Measurements from ENCODE around the gene TEX26. TPM values are rescaled to one million over a fixed set of nuclear protein-coding genes. Genes with fewer than 3 reads are reported as not detected.

The TEX26 gene
- total RNA-seq, 2 donors from 2014 or later = not detected

GRCh38 chr13:30927595-30927994, 4.9 kb upstream of the TEX26 start:
- H3K36me3 Mint-ChIP-seq (ENCODE audit: low read depth) = no peaks in the 10 kb centered on the region
- H3K27me3 Mint-ChIP-seq (ENCODE audit: insufficient read depth) = peaks cover 24% of the 10 kb centered on the region
- H3K9me3 ChIP-seq (ENCODE audit: control insufficient read depth, low read length) = no peaks in the 10 kb centered on the region
- no peak overlapping the region for H3K27ac Mint-ChIP-seq
- H3K4me3 Mint-ChIP-seq = no peak overlapping the region
- H3K36me3 ChIP-seq (ENCODE audit: control insufficient read depth, insufficient read depth, low read length) = no peaks in the 10 kb centered on the region
- H3K4me1 Mint-ChIP-seq = peaks cover 5% of the 10 kb centered on the region
- WGBS, 2 experiments (ENCODE audit: insufficient coverage in 1 of 2, insufficient read length in 1 of 2) = 80 to 100% methylated on average over 1 of the region's 1 CpG
- no peak overlapping the region for H3K4me3 ChIP-seq (ENCODE audit: low read length)
- no peaks in the 10 kb centered on the region for H3K9me3 Mint-ChIP-seq
- H3K9ac ChIP-seq (ENCODE audit: extremely low read depth, low read length, poor library complexity, severe bottlenecking) = no peak overlapping the region
- TF ChIP-seq CTCF (conservative IDR thresholded peaks at IDR 0.05) = no peak
- no peak for DNase-seq
- no peak overlapping the region for H3K27ac ChIP-seq (ENCODE audit: low read depth, low read length)
- H3K4me1 ChIP-seq (ENCODE audit: control insufficient read depth, insufficient read depth, low read length) = peaks cover under 1% of the 10 kb centered on the region
- H3K27me3 ChIP-seq (ENCODE audit: control insufficient read depth, insufficient read depth, low read length, poor library complexity, severe bottlenecking) = peaks cover 13% of the 10 kb centered on the region

GRCh38 chr13:30928978-30929377, 3.5 kb upstream of the TEX26 start:
- Histone ChIP-seq H3K9me3 (ENCODE audit: control insufficient read depth, low read length) (no peaks in the 10 kb centered on the region), H3K27me3 (ENCODE audit: control insufficient read depth, insufficient read depth, low read length, poor library complexity, severe bottlenecking) (peaks cover 13% of the 10 kb centered on the region), H3K36me3 (ENCODE audit: control insufficient read depth, insufficient read depth, low read length) (no peaks in the 10 kb centered on the region), H3K4me1 (ENCODE audit: control insufficient read depth, insufficient read depth, low read length) (peaks cover 4% of the 10 kb centered on the region), H3K9ac (ENCODE audit: extremely low read depth, low read length, poor library complexity, severe bottlenecking) (no peak overlapping the region), H3K4me3 (ENCODE audit: low read length) (no peak overlapping the region), H3K27ac (ENCODE audit: low read depth, low read length) (no peak overlapping the region)
- no peak overlapping the region for H3K4me3 Mint-ChIP-seq
- H3K27ac Mint-ChIP-seq = no peak overlapping the region
- 86 to 88% methylated on average over 5 of the region's 5 CpGs for WGBS, 2 experiments (ENCODE audit: insufficient coverage in 1 of 2, insufficient read length in 1 of 2)
- DNase-seq = no peak
- H3K4me1 Mint-ChIP-seq = peaks cover 12% of the 10 kb centered on the region
- peaks cover 33% of the 10 kb centered on the region for H3K27me3 Mint-ChIP-seq (ENCODE audit: insufficient read depth)
- no peaks in the 10 kb centered on the region for H3K9me3 Mint-ChIP-seq
- no peaks in the 10 kb centered on the region for H3K36me3 Mint-ChIP-seq (ENCODE audit: low read depth)
- TF ChIP-seq CTCF (conservative IDR thresholded peaks at IDR 0.05) = no peak

GRCh38 chr13:30933354-30933670, 856 bp downstream of the TEX26 start:
- peaks cover 9% of the 10 kb centered on the region for H3K4me1 Mint-ChIP-seq
- peaks cover 45% of the 10 kb centered on the region for H3K27me3 Mint-ChIP-seq (ENCODE audit: insufficient read depth)
- Histone ChIP-seq H3K4me1 (ENCODE audit: control insufficient read depth, insufficient read depth, low read length) (peaks cover 4% of the 10 kb centered on the region), H3K9ac (ENCODE audit: extremely low read depth, low read length, poor library complexity, severe bottlenecking) (no peak overlapping the region), H3K27ac (ENCODE audit: low read depth, low read length) (no peak overlapping the region), H3K9me3 (ENCODE audit: control insufficient read depth, low read length) (peaks cover 10% of the 10 kb centered on the region), H3K36me3 (ENCODE audit: control insufficient read depth, insufficient read depth, low read length) (no peaks in the 10 kb centered on the region), H3K4me3 (ENCODE audit: low read length) (no peak overlapping the region), H3K27me3 (ENCODE audit: control insufficient read depth, insufficient read depth, low read length, poor library complexity, severe bottlenecking) (peaks cover 13% of the 10 kb centered on the region)
- H3K27ac Mint-ChIP-seq = no peak overlapping the region
- 96 to 100% methylated on average over 1 to 3 of the region's 3 CpGs for WGBS, 2 experiments (ENCODE audit: insufficient coverage in 1 of 2, insufficient read length in 1 of 2)
- no peaks in the 10 kb centered on the region for H3K36me3 Mint-ChIP-seq (ENCODE audit: low read depth)
- no peak overlapping the region for H3K4me3 Mint-ChIP-seq
- DNase-seq = no peak
- no peaks in the 10 kb centered on the region for H3K9me3 Mint-ChIP-seq
- TF ChIP-seq CTCF (conservative IDR thresholded peaks at IDR 0.05) = no peak

Measured in endodermal cell (in vitro differentiated cells).